ENCODE measurements around the gene PTPRE.

Gene PTPRE

DNA sequence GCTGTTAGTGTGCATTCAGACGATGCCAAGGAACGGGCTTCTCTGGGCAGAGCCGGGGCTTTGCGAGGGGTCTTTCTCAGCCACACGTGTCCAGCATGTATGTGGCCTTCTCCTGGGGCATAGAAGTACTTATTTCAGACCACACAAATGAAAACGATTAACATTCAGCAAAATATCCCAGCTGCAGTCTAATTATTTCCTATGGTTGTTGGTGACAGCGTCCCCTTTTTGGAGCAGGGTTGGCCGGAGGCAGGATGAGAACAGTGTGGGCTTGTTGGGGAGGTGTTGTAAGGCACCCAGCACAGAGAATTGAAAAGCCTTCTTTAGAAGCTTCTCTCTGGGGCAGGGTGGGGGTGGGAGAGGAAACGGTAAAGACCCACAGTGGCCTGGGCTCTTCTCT lies 54.2 kb downstream of the PTPRE start:
- H3K79me2 ChIP-seq (ENCODE audit: low read length): no peaks in the 10 kb centered on the region

DNA sequence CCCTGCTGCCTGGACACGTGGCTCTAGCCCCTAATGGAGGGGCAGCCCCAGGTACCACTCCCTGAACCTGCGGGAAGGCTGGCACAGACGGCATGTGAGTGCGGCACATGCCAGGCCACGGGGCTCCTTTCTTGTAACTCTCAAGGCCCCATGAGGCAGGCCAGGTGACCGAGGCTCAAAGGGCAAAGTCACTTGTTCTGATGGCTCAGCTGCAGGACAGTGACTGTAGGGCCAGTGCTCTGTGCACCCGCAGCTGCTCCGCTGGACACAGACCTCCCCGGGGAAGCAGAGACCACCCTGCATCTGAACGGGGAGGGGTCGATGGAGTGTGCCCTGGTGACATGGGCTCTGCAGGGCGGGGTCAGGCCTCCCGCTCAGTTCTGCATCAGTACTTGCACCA lies 55.3 kb downstream of the PTPRE start:
- no peaks in the 10 kb centered on the region for H3K79me2 ChIP-seq (ENCODE audit: low read length)

More for the DNA sequence above, 54.2 kb downstream of the PTPRE start:
- H3K27ac ChIP-seq (ENCODE audit: low read length): no peak overlapping the region
- no peaks in the 10 kb centered on the region for H3K9me3 ChIP-seq (ENCODE audit: insufficient read depth, low read length)
- H2AFZ ChIP-seq (ENCODE audit: low read depth, low read length): no peak overlapping the region
- H3K9ac ChIP-seq (ENCODE audit: low read length): no peak overlapping the region
- H4K20me1 ChIP-seq (ENCODE audit: insufficient read depth, low read length): no peaks in the 10 kb centered on the region
- peaks cover 21% of the 10 kb centered on the region for H3K27me3 ChIP-seq (ENCODE audit: low read depth, low read length)
- TF ChIP-seq EZH2phosphoT487 (IDR thresholded peaks at IDR 0.05; ENCODE audit: low read depth) (no peak), CTCF (IDR thresholded peaks at IDR 0.05; ENCODE audit: low read depth, low read length) (no peak)
- no peak overlapping the region for H3K4me2 ChIP-seq (ENCODE audit: low read length)
- no peaks in the 10 kb centered on the region for H3K36me3 ChIP-seq (replicated peaks; ENCODE audit: low read depth, low read length)
- H3K4me3 ChIP-seq (ENCODE audit: low read length): no peak overlapping the region
- peaks cover 7% of the 10 kb centered on the region for H3K4me1 ChIP-seq (ENCODE audit: low read length)

GRCh38 chr10:127963136-127963535 lies 56.2 kb downstream of the PTPRE start:
- no peaks in the 10 kb centered on the region for H4K20me1 ChIP-seq (ENCODE audit: insufficient read depth, low read length)
- TF ChIP-seq EZH2phosphoT487 (IDR thresholded peaks at IDR 0.05; ENCODE audit: low read depth): no peak
- TF ChIP-seq CTCF (IDR thresholded peaks at IDR 0.05; ENCODE audit: low read depth, low read length): no peak
- H3K9ac ChIP-seq (ENCODE audit: low read length): no peak overlapping the region
- H3K79me2 ChIP-seq (ENCODE audit: low read length): no peaks in the 10 kb centered on the region
- no peak overlapping the region for H3K27ac ChIP-seq (ENCODE audit: low read length)
- H3K4me1 ChIP-seq (ENCODE audit: low read length): peaks cover 7% of the 10 kb centered on the region
- peaks cover 18% of the 10 kb centered on the region for H3K27me3 ChIP-seq (ENCODE audit: low read depth, low read length)
- no peak overlapping the region for H3K4me2 ChIP-seq (ENCODE audit: low read length)
- no peak overlapping the region for H3K4me3 ChIP-seq (ENCODE audit: low read length)
- H2AFZ ChIP-seq (ENCODE audit: low read depth, low read length): no peak overlapping the region
- no peaks in the 10 kb centered on the region for H3K36me3 ChIP-seq (replicated peaks; ENCODE audit: low read depth, low read length)
- no peaks in the 10 kb centered on the region for H3K9me3 ChIP-seq (ENCODE audit: insufficient read depth, low read length)

More for the DNA sequence above, 55.3 kb downstream of the PTPRE start:
- Histone ChIP-seq H3K9me3 (ENCODE audit: insufficient read depth, low read length) (no peaks in the 10 kb centered on the region), H3K4me2 (ENCODE audit: low read length) (no peak overlapping the region), H3K9ac (ENCODE audit: low read length) (no peak overlapping the region), H3K4me3 (ENCODE audit: low read length) (no peak overlapping the region), H3K27me3 (ENCODE audit: low read depth, low read length) (peaks cover 23% of the 10 kb centered on the region), H2AFZ (ENCODE audit: low read depth, low read length) (no peak overlapping the region), H4K20me1 (ENCODE audit: insufficient read depth, low read length) (no peaks in the 10 kb centered on the region), H3K36me3 (replicated peaks; ENCODE audit: low read depth, low read length) (no peaks in the 10 kb centered on the region), H3K4me1 (ENCODE audit: low read length) (peaks cover 7% of the 10 kb centered on the region), H3K27ac (ENCODE audit: low read length) (no peak overlapping the region)
- TF ChIP-seq CTCF (IDR thresholded peaks at IDR 0.05; ENCODE audit: low read depth, low read length) (no peak), EZH2phosphoT487 (IDR thresholded peaks at IDR 0.05; ENCODE audit: low read depth) (no peak)

GRCh38 chr10:127964621-127965020 lies 57.7 kb downstream of the PTPRE start:
- Histone ChIP-seq H3K4me1 (ENCODE audit: low read length) (peaks cover 7% of the 10 kb centered on the region), H4K20me1 (ENCODE audit: insufficient read depth, low read length) (no peaks in the 10 kb centered on the region), H3K79me2 (ENCODE audit: low read length) (no peaks in the 10 kb centered on the region), H3K27ac (ENCODE audit: low read length) (no peak overlapping the region), H3K9ac (ENCODE audit: low read length) (no peak overlapping the region), H2AFZ (ENCODE audit: low read depth, low read length) (no peak overlapping the region), H3K4me2 (ENCODE audit: low read length) (peak overlapping the region; percentile 76), H3K27me3 (ENCODE audit: low read depth, low read length) (peaks cover 18% of the 10 kb centered on the region), H3K9me3 (ENCODE audit: insufficient read depth, low read length) (no peaks in the 10 kb centered on the region), H3K4me3 (ENCODE audit: low read length) (peak overlapping the region; percentile 64), H3K36me3 (replicated peaks; ENCODE audit: low read depth, low read length) (no peaks in the 10 kb centered on the region)
- TF ChIP-seq CTCF (IDR thresholded peaks at IDR 0.05; ENCODE audit: low read depth, low read length) (no peak), EZH2phosphoT487 (IDR thresholded peaks at IDR 0.05; ENCODE audit: low read depth) (no peak)
